B cell (primary cell): ENCODE data around the gene TCEANC2. TPM values are rescaled to one million over a fixed set of nuclear protein-coding genes. Genes with fewer than 3 reads are reported as not detected.

Experiments used
- ATAC-seq: fragments of 200-7000 bp; cut with Tn5 transposase; one replicate; pipeline ENCODE4 v1.10.0; 2021; ENCODE audit warnings: low read depth, mild to moderate bottlenecking, moderate number of reproducible peaks, moderate library complexity
- CTCF ChIA-PET: fragments of 350-600 bp; sonication (Branson Sonifier 250); formaldehyde crosslinking; loops from one replicate; lab custom pipeline; 2021; ENCODE audit warnings: antibody characterized with exemption, inconsistent platforms; lab: Charles Lee
- POLR2A ChIA-PET: fragments of 350-600 bp; sonication (Branson Sonifier 250); formaldehyde crosslinking; loops from one replicate; lab custom pipeline; 2021; ENCODE audit warnings: antibody characterized with exemption; lab: Charles Lee
- DNase-seq: peaks from one replicate; pipeline ENCODE4 v3.0.0; 2013
- H2AFZ ChIP-seq: 2 replicates; pipeline ENCODE4 v1.6.1; 2012; ENCODE audit warnings: mild to moderate bottlenecking, low read depth, low read length; ENCODE audit not compliant: insufficient read depth, poor library complexity, severe bottlenecking
- H3K27ac ChIP-seq, 2 donors: 1 replicate in 1 of 2; 2 replicates in 1 of 2; pipeline ENCODE4 v1.5.1; 2012 to 2013; ENCODE audit warnings: low read length in 2 of 2, mild to moderate bottlenecking in 2 of 2, moderate library complexity in 1 of 2
- H3K27me3 ChIP-seq, 4 experiments: fragments of 200-600 bp in 1 of 4; sonication (generic) in 1 of 4; replicated peaks in 1 of 4; 1 replicate in 2 of 4; 2 replicates in 2 of 4; pipeline versions ENCODE4 v1.6.1 to v1.7.0; 2013 to 2016; ENCODE audit warnings: low read length in 3 of 4, mild to moderate bottlenecking in 2 of 4, mixed read lengths in 1 of 4, moderate library complexity in 1 of 4; ENCODE audit not compliant: insufficient read depth in 4 of 4, control insufficient read depth in 3 of 4; ENCODE audit errors: control extremely low read depth in 1 of 4
- H3K36me3 ChIP-seq, 2 experiments: replicated peaks in 1 of 2; 1 replicate in 1 of 2; 2 replicates in 1 of 2; pipeline versions ENCODE4 v1.6.1 to v1.7.1; 2013; ENCODE audit warnings: low read length in 1 of 2; ENCODE audit not compliant: insufficient read depth in 2 of 2, control insufficient read depth in 1 of 2; ENCODE audit errors: control extremely low read depth in 1 of 2, extremely low read depth in 1 of 2
- H3K4me1 ChIP-seq, 2 donors: fragments of 200-600 bp in 1 of 2; sonication (generic) in 1 of 2; 1 replicate in 1 of 2; 2 replicates in 1 of 2; pipeline versions ENCODE4 v1.5.1 to v1.6.1; 2013 to 2017; ENCODE audit warnings: low read length in 2 of 2; ENCODE audit not compliant: control insufficient read depth in 2 of 2, insufficient read depth in 2 of 2
- H3K4me2 ChIP-seq: replicated peaks from 2 replicates; pipeline ENCODE3; 2012; ENCODE audit warnings: mild to moderate bottlenecking, low read depth, low read length; ENCODE audit not compliant: poor library complexity, severe bottlenecking
- H3K4me3 ChIP-seq, 5 experiments: fragments of 200-600 bp in 1 of 5; sonication (generic) in 1 of 5; 1 replicate in 3 of 5; 2 replicates in 2 of 5; pipeline versions ENCODE4 v1.5.1 to v1.7.0; 2011 to 2016; ENCODE audit warnings: low read length in 4 of 5, mild to moderate bottlenecking in 4 of 5, low read depth in 2 of 5, control low read depth in 1 of 5, moderate library complexity in 1 of 5; ENCODE audit not compliant: insufficient read depth in 1 of 5; ENCODE audit errors: control extremely low read depth in 1 of 5, extremely low read depth in 1 of 5
- H3K79me2 ChIP-seq: fragments of 200-600 bp; sonication (generic); one replicate; pipeline ENCODE4 v1.6.0; 2016; ENCODE audit warnings: low read length; ENCODE audit not compliant: control insufficient read depth, insufficient read depth
- H3K9ac ChIP-seq: fragments of 200-600 bp; sonication (generic); 2 replicates; pipeline ENCODE4 v1.6.1; 2017; ENCODE audit warnings: mild to moderate bottlenecking, low read length, moderate library complexity
- H3K9me3 ChIP-seq, 3 donors: one replicate each; pipeline versions ENCODE4 v1.6.1 to v1.7.1; 2013; ENCODE audit warnings: low read length in 2 of 3; ENCODE audit not compliant: control insufficient read depth in 2 of 3, insufficient read depth in 1 of 3; ENCODE audit errors: control extremely low read depth in 1 of 3
- H4K20me1 ChIP-seq: 2 replicates; pipeline ENCODE4 v1.6.0; 2012; ENCODE audit warnings: mild to moderate bottlenecking, low read length; ENCODE audit not compliant: insufficient read depth, control insufficient read depth, poor library complexity, severe bottlenecking
- H3K27ac Mint-ChIP-seq: one replicate; pipeline ENCODE4 v1.8.0; 2021; ENCODE audit warnings: mixed read lengths
- H3K27me3 Mint-ChIP-seq: one replicate; pipeline ENCODE4 v1.8.0; 2021; ENCODE audit warnings: mixed read lengths
- H3K4me1 Mint-ChIP-seq: one replicate; pipeline ENCODE4 v1.8.0; 2021; ENCODE audit warnings: mixed read lengths
- H3K4me3 Mint-ChIP-seq: one replicate; pipeline ENCODE4 v1.8.0; 2021; ENCODE audit warnings: mixed read lengths
- H3K9me3 Mint-ChIP-seq: one replicate; pipeline ENCODE4 v1.8.0; 2022; ENCODE audit warnings: mixed read lengths; ENCODE audit not compliant: insufficient read depth
- EZH2 ChIP-seq: IDR thresholded peaks from 2 replicates; pipeline ENCODE4 v1.6.1; 2012; ENCODE audit warnings: borderline replicate concordance, low read depth, mild to moderate bottlenecking, moderate library complexity, low read length; ENCODE audit not compliant: insufficient read depth, poor library complexity, severe bottlenecking
- WGBS: methylation state at CpG from one replicate; pipeline ENCODE4 v1.1.5; 2013; ENCODE audit warnings: missing lambda C conversion rate; ENCODE audit not compliant: insufficient coverage; 5-methylcytosine and 5-hydroxymethylcytosine counted together
- intact Hi-C: fragments of 100-400 bp; cut with micrococcal nuclease; formaldehyde crosslinking; loops from one replicate; pipeline ENCODE4 v1.10.0; 2022
- polyA plus RNA-seq: library from polyadenylated mRNA; depleted of rRNA; stranded (reverse); fragments of >200 nt; gene quantifications from 2 replicates; pipeline ENCODE4 v1.2.3, GENCODE V29; 2012
- total RNA-seq, 2 donors: library from RNA; stranded (reverse); fragments of 120-200 nt in 1 of 2; gene quantifications; 1 replicate in 1 of 2; 2 replicates in 1 of 2; pipeline versions ENCODE4 v1.2.3 to v1.2.4, GENCODE V29; 2013 to 2022
- TF ChIP-seq, protein P1 (sequence below): fragments of 200-600 bp; IDR thresholded peaks from one replicate; pipeline ENCODE4 v1.8.0; 2022; ENCODE audit warnings: antibody characterized with exemption, mild to moderate bottlenecking

TCEANC2 gene
- total and polyA plus RNA-seq, 2 donors (not counting 1 experiment from before 2014, with no cell fraction given): 8.0 to 15.9 TPM

DNA sequence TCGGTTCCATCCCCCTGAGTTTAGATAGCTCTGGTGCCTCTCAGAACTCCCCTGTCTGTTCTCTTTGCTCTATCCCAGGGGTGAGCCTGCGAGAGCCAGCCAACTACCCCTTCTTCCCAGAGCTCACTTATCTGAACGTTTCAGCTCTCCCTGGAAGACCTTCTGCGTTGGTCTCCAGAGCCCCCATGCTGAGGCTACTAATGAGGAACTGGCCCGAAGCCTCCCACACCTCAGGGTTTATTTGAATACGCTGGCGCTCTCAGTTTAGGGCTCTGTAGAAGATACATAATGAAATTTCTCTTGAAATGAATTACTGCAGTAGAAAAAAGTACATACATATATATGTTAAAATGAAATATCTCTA, 43.5 kb downstream of the TCEANC2 start:
- Histone ChIP-seq H2AFZ (peak overlapping the region; percentile 12), H3K9ac (no peak overlapping the region), H3K27me3 (no peaks in the 10 kb centered on the region), H3K4me1 (peaks cover 0 to 6% of the 10 kb centered on the region in 2 donors), H3K36me3 (peaks cover 1 to 13% of the 10 kb centered on the region in 2 experiments), H3K79me2 (no peaks in the 10 kb centered on the region), H3K9me3 (no peaks in the 10 kb centered on the region), H4K20me1 (no peaks in the 10 kb centered on the region), H3K4me3 (no peak overlapping the region), H3K27ac (no peak overlapping the region), H3K4me2 (no peak overlapping the region)
- ATAC-seq (no peak), DNase-seq (no peak)
- H3K27ac Mint-ChIP-seq: no peak overlapping the region
- intact Hi-C loops: no loop called here
- 52% methylated on average over 2 of the region's 7 CpGs for WGBS
- no peaks in the 10 kb centered on the region for H3K4me1 Mint-ChIP-seq
- H3K4me3 Mint-ChIP-seq: no peak overlapping the region
- TF ChIP-seq, protein P1, sequence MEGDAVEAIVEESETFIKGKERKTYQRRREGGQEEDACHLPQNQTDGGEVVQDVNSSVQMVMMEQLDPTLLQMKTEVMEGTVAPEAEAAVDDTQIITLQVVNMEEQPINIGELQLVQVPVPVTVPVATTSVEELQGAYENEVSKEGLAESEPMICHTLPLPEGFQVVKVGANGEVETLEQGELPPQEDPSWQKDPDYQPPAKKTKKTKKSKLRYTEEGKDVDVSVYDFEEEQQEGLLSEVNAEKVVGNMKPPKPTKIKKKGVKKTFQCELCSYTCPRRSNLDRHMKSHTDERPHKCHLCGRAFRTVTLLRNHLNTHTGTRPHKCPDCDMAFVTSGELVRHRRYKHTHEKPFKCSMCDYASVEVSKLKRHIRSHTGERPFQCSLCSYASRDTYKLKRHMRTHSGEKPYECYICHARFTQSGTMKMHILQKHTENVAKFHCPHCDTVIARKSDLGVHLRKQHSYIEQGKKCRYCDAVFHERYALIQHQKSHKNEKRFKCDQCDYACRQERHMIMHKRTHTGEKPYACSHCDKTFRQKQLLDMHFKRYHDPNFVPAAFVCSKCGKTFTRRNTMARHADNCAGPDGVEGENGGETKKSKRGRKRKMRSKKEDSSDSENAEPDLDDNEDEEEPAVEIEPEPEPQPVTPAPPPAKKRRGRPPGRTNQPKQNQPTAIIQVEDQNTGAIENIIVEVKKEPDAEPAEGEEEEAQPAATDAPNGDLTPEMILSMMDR: no peak
- no peak for TF ChIP-seq EZH2
- ChIA-PET POLR2A (no interaction called here), CTCF (interaction anchor here (1.1 kb wide), 1 partner anchor 16 kb away, joined by 3 read pairs; no protein-coding TSS in a partner anchor)
- no peaks in the 10 kb centered on the region for H3K9me3 Mint-ChIP-seq
- H3K27me3 Mint-ChIP-seq: no peaks in the 10 kb centered on the region

DNA sequence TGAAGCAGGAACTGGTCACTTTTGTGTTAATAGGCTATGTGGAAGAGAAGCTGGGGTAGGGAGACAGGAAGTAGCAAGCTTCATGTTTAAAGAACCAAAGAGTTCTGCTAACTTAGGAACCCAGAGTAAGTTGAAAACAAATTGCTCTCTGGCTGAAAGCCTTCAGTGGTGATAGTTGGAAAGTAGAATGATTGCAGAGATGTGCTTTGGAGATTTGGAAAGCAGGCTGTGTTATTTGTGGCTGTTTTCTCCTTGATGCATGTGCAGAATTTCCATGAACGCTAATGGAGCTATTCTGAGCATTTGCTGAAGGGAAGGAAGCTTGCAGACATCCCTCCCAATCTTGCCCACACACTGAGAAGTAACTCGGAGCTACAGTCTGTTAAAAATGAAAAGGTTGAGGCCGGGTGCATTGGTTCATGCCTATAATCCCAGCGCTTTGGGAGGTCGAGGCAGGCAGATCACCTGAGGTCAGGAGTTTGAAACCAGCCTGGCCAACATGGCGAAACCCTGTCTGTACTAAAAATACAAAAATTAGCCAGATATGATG, 45.7 kb downstream of the TCEANC2 start:
- DNase-seq (no peak), ATAC-seq (no peak)
- ChIA-PET CTCF (no interaction called here), POLR2A (interaction anchor here (0.5 kb wide), 1 partner anchor 98 kb away, joined by 6 read pairs; no protein-coding TSS in a partner anchor)
- intact Hi-C loops: no loop called here
- H3K27me3 ChIP-seq: no peaks in the 10 kb centered on the region
- H3K79me2 ChIP-seq: no peaks in the 10 kb centered on the region
- no peak overlapping the region for H2AFZ ChIP-seq
- H3K4me1 ChIP-seq: peaks cover 0 to 6% of the 10 kb centered on the region in 2 donors
- no peak overlapping the region for H3K4me3 Mint-ChIP-seq
- no peaks in the 10 kb centered on the region for H3K9me3 Mint-ChIP-seq
- H3K4me3 ChIP-seq: no peak overlapping the region
- no peaks in the 10 kb centered on the region for H3K4me1 Mint-ChIP-seq
- H3K4me2 ChIP-seq: no peak overlapping the region
- no peak overlapping the region for H3K27ac ChIP-seq
- no peak overlapping the region for H3K27ac Mint-ChIP-seq
- no peaks in the 10 kb centered on the region for H3K9me3 ChIP-seq
- peaks cover 1 to 10% of the 10 kb centered on the region in 2 experiments for H3K36me3 ChIP-seq
- 83% methylated on average over 2 of the region's 6 CpGs for WGBS
- no peak overlapping the region for H3K9ac ChIP-seq
- H3K27me3 Mint-ChIP-seq: no peaks in the 10 kb centered on the region
- TF ChIP-seq, protein P1: no peak
- TF ChIP-seq EZH2: no peak
- H4K20me1 ChIP-seq: no peaks in the 10 kb centered on the region
